Uterus (tissue), 2 donors: ENCODE measurements around the gene NYNRIN.

ENCODE experiments used
- POLR2A ChIP-seq, 2 donors: fragments of 450-650 bp; IDR thresholded peaks; one replicate each; pipeline ENCODE4 v1.6.1; 2016; ENCODE audit warnings: antibody characterized with exemption in 2 of 2, mild to moderate bottlenecking in 1 of 2, moderate library complexity in 1 of 2
- TF ChIP-seq, protein P1 (sequence below), 4 experiments: fragments of 200-600 bp in 2 of 4; fragments of 450-650 bp in 2 of 4; sonication (generic) in 2 of 4; IDR thresholded peaks; one replicate each; pipeline ENCODE4 v1.5.1; 2016 to 2019; ENCODE audit warnings: antibody characterized with exemption in 4 of 4, mild to moderate bottlenecking in 2 of 4, moderate library complexity in 1 of 4

DNA sequence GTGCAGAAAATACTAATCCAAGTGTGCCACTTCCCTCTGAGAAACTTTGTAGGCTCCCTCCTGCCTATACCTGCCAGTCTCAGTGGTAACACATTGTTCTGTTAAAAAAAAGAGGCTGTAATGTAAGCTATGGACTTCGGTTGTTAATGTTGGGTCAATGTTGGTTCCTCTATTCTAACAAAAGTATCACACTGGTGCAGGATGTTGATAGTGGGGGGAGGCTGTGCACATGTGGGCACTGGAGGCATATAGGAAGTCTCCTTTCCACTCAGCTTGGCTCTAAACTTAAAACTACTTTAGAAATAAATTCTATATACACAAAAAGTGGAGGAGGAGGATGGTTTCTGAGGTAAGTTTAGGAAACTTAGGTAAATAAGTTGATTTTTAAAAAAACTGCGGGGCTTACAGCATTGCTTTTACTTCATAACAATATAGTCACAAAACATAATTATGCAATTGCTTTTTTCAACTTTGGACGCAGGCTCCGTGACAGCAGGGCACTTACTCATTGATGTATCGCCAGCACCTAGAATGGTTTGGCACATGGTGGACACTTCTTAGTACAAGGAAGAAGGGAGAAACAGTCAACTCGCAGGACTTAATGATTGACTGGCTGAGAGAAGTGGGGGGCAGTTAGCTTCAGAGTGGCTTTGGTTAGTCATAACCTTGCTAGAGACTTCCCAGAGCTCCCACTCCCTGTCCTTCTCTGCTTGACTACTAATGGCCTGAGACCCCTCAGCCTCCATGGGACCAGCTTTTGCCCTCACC lies 7.9 kb upstream of the NYNRIN start:
- no peak for TF ChIP-seq POLR2A (IDR thresholded peaks at IDR 0.05)
- TF ChIP-seq, protein P1, sequence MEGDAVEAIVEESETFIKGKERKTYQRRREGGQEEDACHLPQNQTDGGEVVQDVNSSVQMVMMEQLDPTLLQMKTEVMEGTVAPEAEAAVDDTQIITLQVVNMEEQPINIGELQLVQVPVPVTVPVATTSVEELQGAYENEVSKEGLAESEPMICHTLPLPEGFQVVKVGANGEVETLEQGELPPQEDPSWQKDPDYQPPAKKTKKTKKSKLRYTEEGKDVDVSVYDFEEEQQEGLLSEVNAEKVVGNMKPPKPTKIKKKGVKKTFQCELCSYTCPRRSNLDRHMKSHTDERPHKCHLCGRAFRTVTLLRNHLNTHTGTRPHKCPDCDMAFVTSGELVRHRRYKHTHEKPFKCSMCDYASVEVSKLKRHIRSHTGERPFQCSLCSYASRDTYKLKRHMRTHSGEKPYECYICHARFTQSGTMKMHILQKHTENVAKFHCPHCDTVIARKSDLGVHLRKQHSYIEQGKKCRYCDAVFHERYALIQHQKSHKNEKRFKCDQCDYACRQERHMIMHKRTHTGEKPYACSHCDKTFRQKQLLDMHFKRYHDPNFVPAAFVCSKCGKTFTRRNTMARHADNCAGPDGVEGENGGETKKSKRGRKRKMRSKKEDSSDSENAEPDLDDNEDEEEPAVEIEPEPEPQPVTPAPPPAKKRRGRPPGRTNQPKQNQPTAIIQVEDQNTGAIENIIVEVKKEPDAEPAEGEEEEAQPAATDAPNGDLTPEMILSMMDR (IDR thresholded peaks at IDR 0.05) = no peak
